Measurements from ENCODE around the gene COPS8. TPM values are rescaled to one million over a fixed set of nuclear protein-coding genes. Genes with fewer than 3 reads are reported as not detected.

COPS8 gene
- total RNA-seq, 2 experiments from 2014 or later, result 39.9 to 43.6 TPM

DNA sequence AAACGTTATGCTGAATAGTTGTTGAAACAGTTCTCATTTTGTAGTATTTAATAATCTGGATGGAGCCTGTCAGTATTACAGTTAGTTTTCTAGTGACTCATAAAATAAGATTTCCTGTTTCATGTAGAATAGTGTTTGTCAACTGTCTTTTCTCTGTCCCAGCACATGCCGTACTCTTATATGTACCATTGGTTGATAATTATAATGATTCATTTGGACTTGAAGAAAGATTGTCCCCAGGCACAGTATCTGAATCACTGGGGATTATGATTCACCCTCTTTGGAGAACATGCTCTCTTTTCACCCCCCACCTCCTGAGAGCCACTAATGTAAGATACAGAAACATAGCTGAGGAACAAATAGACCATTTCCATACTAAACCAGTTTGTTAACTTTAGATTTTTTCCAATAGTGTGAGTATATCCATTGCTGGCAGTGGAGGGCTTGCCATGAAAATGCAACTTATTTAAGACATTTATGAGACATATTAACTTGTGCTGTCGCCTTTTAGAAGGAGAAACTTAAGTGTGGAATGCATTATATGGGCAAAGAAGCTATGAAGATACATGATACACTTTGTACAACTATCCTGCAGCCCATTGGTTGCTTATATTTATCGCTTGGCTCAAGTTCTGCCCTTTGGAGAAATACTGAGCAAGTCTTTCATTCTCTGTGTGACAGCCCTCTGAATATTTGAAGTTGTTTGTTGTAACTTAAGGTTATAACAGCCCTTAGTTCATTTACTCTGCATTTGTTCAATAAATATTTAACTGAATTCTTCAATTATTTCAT is 12.4 kb downstream of the COPS8 start:
- ATAC-seq (no peak), DNase-seq (no peak)
- Mint-ChIP-seq H3K4me1 (no peaks in the 10 kb centered on the region), H3K27me3 (no peaks in the 10 kb centered on the region), H3K36me3 (peaks cover 36% of the 10 kb centered on the region), H3K9me3 (ENCODE audit: low read depth) (no peaks in the 10 kb centered on the region), H3K27ac (no peak overlapping the region), H3K4me3 (no peak overlapping the region)
- CTCF ChIA-PET, result no interaction called here

DNA sequence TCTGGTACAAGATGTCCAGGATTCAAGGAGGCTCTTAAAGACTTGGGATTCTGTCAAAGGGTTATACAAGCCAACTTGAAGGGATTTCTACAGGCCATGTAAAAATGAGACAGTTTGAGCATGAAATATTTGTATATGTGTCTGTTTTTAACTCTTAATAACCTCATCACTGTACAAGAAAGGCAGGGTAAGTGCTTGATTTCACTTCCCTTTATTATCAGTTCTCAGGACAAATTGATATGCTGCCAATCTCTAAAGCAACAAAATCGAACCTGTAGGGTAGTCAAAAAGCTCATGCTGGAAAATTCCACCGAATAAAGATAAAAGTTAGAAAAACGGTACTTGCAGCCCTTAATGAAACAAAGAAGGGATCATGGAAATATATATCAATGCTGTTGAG is 14.1 kb downstream of the COPS8 start:
- ATAC-seq (no peak), DNase-seq (no peak)
- peaks cover 29% of the 10 kb centered on the region for H3K36me3 Mint-ChIP-seq
- no peaks in the 10 kb centered on the region for H3K27me3 Mint-ChIP-seq
- H3K27ac Mint-ChIP-seq, result no peak overlapping the region
- CTCF ChIA-PET, result no interaction called here
- H3K9me3 Mint-ChIP-seq (ENCODE audit: low read depth), result no peaks in the 10 kb centered on the region
- no peak overlapping the region for H3K4me3 Mint-ChIP-seq
- no peaks in the 10 kb centered on the region for H3K4me1 Mint-ChIP-seq

DNA sequence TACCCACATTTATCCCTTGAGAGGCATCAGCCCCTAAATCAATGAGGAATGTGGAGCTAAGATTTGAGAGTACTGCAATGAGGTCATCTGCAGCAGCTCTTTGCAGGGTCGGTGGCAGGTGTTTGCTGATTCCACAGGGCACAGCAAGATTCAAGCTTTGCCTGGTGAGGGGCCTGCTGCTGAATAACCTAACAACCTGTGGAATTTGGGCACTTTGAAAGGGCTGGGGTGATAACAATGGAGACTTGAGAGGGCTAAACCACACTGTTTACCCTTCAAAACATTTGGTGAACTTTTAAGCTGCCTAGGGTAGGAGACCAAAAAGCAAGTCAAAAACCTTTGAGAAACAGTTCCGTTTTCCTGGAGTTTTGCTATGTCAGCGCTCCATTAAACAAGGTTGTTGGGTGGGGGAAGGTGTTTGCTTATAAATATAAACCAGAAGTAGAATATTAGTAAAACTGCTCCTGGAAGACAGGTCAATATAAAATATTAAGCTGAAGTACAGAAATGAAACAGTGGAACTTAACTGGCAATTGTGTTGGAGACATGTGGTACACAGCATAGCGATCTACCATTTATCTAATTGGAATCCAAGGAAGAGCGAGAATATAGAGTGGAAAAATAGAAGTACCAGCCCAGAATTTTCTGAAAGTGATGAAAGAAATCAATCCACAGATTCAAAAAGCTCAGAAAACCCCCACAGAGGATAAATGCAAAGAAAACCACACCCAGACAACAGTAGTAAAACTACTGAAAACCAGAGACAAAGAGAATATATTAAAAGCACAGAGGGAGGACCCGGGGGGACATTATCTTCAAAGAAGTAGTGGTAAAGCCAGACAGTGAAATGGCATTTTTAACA is 15.7 kb downstream of the COPS8 start:
- CTCF ChIA-PET, result no interaction called here
- peaks cover 29% of the 10 kb centered on the region for H3K36me3 Mint-ChIP-seq
- no peak overlapping the region for H3K27ac Mint-ChIP-seq
- no peaks in the 10 kb centered on the region for H3K4me1 Mint-ChIP-seq
- H3K9me3 Mint-ChIP-seq (ENCODE audit: low read depth), result no peaks in the 10 kb centered on the region
- ATAC-seq (no peak), DNase-seq (no peak)
- H3K4me3 Mint-ChIP-seq, result no peak overlapping the region
- no peaks in the 10 kb centered on the region for H3K27me3 Mint-ChIP-seq

DNA sequence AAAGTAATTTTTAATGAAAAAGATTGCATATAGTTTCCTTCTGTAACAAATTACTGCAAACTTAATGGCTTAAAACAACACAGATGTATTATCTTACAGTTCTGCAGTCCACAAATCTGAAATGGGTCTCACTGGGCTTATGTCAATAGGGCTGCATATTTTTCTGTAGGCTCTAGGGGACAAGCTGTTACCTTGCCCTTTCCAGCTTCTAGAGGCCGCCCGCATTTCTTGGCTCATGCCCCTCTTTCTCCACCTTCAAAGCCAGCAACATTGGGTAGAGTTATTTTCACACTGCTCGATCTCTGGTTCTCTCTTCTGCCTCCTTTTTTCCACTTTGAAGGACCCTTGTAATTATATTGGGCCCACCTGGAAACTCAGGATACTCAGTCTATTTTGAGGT is 16.7 kb downstream of the COPS8 start:
- H3K27ac Mint-ChIP-seq, result no peak overlapping the region
- peaks cover 27% of the 10 kb centered on the region for H3K36me3 Mint-ChIP-seq
- H3K27me3 Mint-ChIP-seq, result no peaks in the 10 kb centered on the region
- no peaks in the 10 kb centered on the region for H3K9me3 Mint-ChIP-seq (ENCODE audit: low read depth)
- H3K4me3 Mint-ChIP-seq, result no peak overlapping the region
- ATAC-seq (no peak), DNase-seq (no peak)
- CTCF ChIA-PET, result no interaction called here
- no peaks in the 10 kb centered on the region for H3K4me1 Mint-ChIP-seq

DNA sequence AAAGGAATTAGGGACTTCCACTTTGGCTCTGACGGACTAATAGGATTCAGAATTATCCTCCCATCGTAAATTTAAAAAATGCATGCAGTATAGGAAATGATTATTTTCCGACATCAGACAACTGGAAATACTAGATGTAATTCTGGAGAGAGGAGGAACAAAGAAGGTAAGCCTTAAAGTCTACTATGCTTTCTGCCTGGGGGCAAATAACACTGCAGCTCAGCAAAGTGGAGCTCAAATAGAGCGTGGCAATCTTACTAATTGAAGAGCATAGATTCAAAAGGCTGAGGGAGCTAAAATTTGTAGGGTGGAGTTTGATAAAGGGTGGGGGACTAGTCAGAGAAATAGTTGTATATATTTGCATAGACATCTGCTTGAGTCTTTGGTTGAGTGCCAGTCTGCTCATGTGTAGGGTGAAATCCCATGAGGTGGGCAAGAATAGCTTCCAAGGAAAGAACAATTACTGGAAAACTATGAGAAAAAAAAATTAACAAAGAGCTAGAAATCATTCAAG is 23.8 kb downstream of the COPS8 start:
- peaks cover 2% of the 10 kb centered on the region for H3K36me3 Mint-ChIP-seq
- ATAC-seq (no peak), DNase-seq (no peak)
- no peaks in the 10 kb centered on the region for H3K9me3 Mint-ChIP-seq (ENCODE audit: low read depth)
- H3K27ac Mint-ChIP-seq, result no peak overlapping the region
- H3K4me3 Mint-ChIP-seq, result no peak overlapping the region
- H3K4me1 Mint-ChIP-seq, result no peaks in the 10 kb centered on the region
- peaks cover 2% of the 10 kb centered on the region for H3K27me3 Mint-ChIP-seq
- CTCF ChIA-PET, result interaction anchor here (1.1 kb wide), 1 partner anchor 11 kb away, joined by 3 read pairs; no protein-coding TSS in a partner anchor

DNA sequence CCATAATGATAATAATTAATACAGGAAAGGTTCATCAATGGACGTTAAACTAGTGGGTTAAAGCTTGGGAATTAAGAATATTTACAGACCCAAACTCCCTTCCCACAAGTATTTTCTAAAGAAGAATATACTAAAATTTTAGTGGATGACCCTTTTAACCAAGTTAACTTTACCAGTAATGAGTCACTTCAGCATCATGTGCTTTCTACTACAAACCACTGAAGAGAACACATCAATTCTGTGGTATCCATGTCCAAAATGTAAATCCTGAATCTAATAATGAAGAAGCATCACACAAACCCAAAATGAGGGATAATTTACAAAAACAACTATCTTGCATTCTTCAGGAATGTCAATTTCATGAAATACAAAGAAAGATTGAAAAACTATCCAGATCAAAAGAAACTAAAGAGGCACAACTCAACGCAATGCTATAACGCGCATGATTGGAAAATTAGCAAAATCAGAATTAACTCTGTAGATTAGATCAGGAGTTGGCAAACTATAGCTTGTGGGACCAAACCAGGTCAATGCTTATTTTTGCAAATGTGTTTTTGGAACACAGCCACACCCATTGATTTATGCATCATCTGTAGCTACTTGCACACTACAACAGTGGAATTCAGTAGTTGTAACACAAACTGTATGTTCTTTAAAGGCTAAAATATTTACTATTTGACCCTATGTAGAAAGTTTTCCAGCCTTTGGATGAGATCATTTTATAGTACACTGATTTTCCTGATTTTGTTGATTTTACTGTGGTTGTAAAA is 27.5 kb downstream of the COPS8 start:
- no peak for ATAC-seq
- no peaks in the 10 kb centered on the region for H3K9me3 Mint-ChIP-seq (ENCODE audit: low read depth)
- H3K36me3 Mint-ChIP-seq, result no peaks in the 10 kb centered on the region
- H3K4me3 Mint-ChIP-seq, result no peak overlapping the region
- H3K27ac Mint-ChIP-seq, result no peak overlapping the region
- no peaks in the 10 kb centered on the region for H3K4me1 Mint-ChIP-seq
- peaks cover under 1% of the 10 kb centered on the region for H3K27me3 Mint-ChIP-seq
- DNase-seq, result no peak
- CTCF ChIA-PET, result no interaction called here

DNA sequence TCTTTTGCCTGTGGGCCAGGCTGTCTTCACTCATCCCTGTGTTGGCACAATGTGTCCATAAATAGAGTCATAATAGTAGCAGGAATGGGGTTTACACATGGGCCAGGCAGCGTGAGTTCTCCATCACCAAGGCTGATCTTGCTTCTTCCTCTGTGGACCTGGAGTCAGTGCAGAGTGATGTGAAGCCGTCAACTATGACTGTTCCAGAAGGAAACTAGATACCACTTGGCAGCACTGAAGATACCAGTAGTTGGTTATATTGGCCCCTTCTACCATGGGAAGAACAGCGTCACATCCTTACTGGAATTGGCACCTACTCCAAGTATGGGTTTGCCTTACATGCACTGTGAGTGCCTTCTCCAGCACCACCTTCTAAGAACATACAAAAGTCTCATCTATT is 30.2 kb downstream of the COPS8 start:
- H3K4me3 Mint-ChIP-seq, result no peak overlapping the region
- ATAC-seq (no peak), DNase-seq (no peak)
- no peaks in the 10 kb centered on the region for H3K4me1 Mint-ChIP-seq
- CTCF ChIA-PET, result no interaction called here
- H3K36me3 Mint-ChIP-seq, result no peaks in the 10 kb centered on the region
- H3K9me3 Mint-ChIP-seq (ENCODE audit: low read depth), result no peaks in the 10 kb centered on the region
- no peaks in the 10 kb centered on the region for H3K27me3 Mint-ChIP-seq
- H3K27ac Mint-ChIP-seq, result no peak overlapping the region

DNA sequence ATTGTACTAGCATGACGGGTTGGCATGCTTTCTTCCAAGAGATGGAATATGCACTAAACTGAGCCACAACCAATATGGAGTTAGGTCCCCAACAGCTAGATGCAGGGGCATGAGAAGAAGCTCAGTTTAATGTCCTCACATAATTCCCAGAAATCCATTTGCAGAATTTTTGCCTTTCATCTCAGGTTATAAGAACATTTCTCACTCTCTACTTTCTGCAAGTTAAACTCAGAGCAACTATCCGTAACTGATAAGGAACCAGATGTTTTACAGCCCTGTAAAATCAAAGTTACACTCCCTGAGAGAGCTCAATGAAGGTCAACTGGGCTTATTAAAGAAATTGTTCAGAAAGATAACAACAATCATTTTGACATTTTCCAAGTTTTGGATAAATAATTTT is 30.7 kb downstream of the COPS8 start:
- ATAC-seq (no peak), DNase-seq (no peak)
- Mint-ChIP-seq H3K36me3 (no peaks in the 10 kb centered on the region), H3K9me3 (ENCODE audit: low read depth) (no peaks in the 10 kb centered on the region), H3K27me3 (no peaks in the 10 kb centered on the region), H3K4me1 (no peaks in the 10 kb centered on the region), H3K4me3 (no peak overlapping the region), H3K27ac (no peak overlapping the region)
- CTCF ChIA-PET, result no interaction called here

DNA sequence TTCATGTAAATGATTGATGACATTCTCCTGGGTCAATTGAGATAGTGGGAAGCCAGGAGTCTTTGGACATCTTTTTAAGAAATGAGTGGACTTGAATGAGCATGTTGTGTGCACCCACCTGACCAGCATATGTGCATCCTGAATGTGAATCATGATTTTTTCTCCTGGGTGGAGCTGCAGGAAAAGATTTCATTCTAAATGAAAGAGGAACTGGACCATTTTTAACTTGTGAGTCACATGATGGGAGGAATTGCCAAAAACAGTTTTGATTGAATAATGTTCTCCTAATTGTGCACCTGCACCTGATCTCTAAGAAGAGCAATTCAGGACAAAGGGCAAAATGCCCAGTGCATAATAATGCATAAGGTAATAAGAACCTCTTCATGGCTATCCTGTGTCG is 32.3 kb downstream of the COPS8 start:
- CTCF ChIA-PET, result no interaction called here
- DNase-seq (no peak), ATAC-seq (no peak)
- Mint-ChIP-seq H3K36me3 (no peaks in the 10 kb centered on the region), H3K27me3 (no peaks in the 10 kb centered on the region), H3K27ac (no peak overlapping the region), H3K9me3 (ENCODE audit: low read depth) (no peaks in the 10 kb centered on the region), H3K4me3 (no peak overlapping the region), H3K4me1 (peaks cover 3% of the 10 kb centered on the region)

DNA sequence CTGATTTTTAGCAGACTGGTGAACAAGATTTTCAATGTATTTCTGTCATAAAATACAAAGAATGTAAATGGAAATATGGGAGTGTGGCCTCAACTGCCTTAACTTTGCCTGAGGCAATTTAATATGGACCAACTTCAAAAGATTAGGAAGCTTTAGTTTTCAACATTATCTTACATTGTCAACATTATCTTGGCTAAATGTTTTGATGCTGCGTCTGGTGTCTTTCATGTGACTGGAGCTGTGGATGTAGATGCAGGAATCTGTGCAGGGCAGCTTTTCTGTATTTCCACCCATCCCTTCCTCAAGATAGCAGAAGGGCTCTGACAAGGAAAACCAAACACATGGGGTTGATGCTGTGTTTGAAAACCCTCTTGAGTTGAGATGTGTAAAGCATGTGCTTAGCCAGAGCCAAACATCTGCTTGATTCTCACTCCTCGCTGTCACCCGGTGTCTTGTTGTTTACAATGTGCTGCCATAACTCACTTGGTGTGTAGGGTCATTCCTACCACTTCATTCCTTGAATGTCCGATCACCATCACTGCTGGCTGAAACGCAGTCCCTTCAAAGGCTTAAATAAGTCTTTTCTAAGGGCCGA is 33.0 kb downstream of the COPS8 start:
- no peak for DNase-seq
- ATAC-seq, result no peak
- Mint-ChIP-seq H3K4me3 (no peak overlapping the region), H3K27me3 (no peaks in the 10 kb centered on the region), H3K27ac (no peak overlapping the region), H3K4me1 (peaks cover 3% of the 10 kb centered on the region), H3K36me3 (no peaks in the 10 kb centered on the region), H3K9me3 (ENCODE audit: low read depth) (no peaks in the 10 kb centered on the region)
- CTCF ChIA-PET, result no interaction called here

DNA sequence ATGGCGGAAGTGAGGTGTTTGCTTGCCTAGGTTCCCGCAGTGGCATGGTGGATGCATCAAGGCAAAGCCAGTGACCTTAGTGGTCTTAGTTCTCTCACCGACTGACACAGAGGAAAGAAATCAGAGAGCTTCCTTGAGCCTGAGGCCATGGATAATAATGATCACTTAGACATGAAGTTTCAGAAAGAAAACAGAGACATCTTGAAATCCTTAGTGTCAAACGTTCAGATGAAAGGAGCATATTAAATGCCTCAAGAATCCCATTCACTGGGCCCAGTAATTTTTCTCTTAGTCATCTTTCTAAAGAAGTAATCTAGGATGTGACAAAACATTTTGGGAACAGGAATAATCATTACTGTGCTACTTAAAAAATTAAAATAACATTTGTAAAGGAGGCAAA is 35.2 kb downstream of the COPS8 start:
- peaks cover 3% of the 10 kb centered on the region for H3K4me1 Mint-ChIP-seq
- no peaks in the 10 kb centered on the region for H3K27me3 Mint-ChIP-seq
- H3K27ac Mint-ChIP-seq, result no peak overlapping the region
- CTCF ChIA-PET, result interaction anchor here (1.0 to 2.4 kb wide), 4 partner anchors 11 to 451 kb away, joined by 3 to 13 read pairs (median 8); no protein-coding TSS in a partner anchor
- DNase-seq (no peak), ATAC-seq (no peak)
- no peaks in the 10 kb centered on the region for H3K9me3 Mint-ChIP-seq (ENCODE audit: low read depth)
- H3K4me3 Mint-ChIP-seq, result no peak overlapping the region
- no peaks in the 10 kb centered on the region for H3K36me3 Mint-ChIP-seq

DNA sequence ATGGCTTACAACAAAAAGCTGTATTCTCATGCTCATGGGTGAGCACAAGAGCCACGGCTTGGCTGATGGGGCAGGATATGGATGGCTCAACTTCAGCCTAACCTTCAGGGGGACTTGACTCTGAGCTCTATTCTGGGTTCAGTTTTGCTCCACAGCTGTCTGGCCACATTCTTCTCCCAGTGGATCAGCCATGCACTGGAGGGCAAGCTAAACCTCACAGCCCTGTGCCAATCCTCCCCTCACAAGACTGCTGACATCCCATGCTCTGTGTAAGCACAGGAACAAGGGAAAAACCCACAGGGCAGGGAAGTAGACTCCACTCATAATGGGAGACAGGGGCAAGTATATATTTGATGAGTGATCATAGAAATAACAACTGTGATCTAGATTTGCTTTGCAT is 35.6 kb downstream of the COPS8 start:
- CTCF ChIA-PET, result interaction anchor here (0.8 to 2.4 kb wide), 4 partner anchors 353 to 451 kb away, joined by 3 to 13 read pairs (median 8); no protein-coding TSS in a partner anchor
- Mint-ChIP-seq H3K27ac (no peak overlapping the region), H3K4me1 (peaks cover 3% of the 10 kb centered on the region), H3K27me3 (no peaks in the 10 kb centered on the region), H3K9me3 (ENCODE audit: low read depth) (no peaks in the 10 kb centered on the region), H3K36me3 (no peaks in the 10 kb centered on the region), H3K4me3 (no peak overlapping the region)
- no peak for DNase-seq
- no peak for ATAC-seq

DNA sequence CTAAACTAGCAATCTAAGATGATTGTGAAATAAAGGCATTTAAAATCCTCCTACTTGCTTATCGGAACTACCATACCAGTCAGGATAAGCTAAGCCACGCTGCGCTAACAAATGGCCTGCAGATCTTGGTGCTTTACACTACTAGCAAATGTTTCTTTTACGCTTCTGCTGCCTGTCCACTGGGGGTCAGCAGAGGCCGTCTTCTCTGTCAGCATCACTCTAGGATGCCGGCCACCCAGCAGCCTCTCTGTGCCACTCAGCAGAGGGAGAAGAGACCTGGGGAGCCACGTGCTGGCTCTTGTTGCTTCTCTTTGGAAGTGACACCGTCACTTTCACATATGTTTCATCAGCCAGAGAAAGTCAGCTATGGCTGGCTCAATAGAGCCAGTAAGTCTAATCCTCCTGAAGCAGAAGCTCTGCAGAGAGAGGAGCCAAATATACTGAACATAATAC is 36.6 kb downstream of the COPS8 start:
- Mint-ChIP-seq H3K36me3 (no peaks in the 10 kb centered on the region), H3K27me3 (no peaks in the 10 kb centered on the region), H3K4me1 (peaks cover 3% of the 10 kb centered on the region), H3K9me3 (ENCODE audit: low read depth) (no peaks in the 10 kb centered on the region), H3K27ac (no peak overlapping the region), H3K4me3 (no peak overlapping the region)
- peak; percentile 81 for ATAC-seq
- DNase-seq, result peak; percentile 72
- CTCF ChIA-PET, result interaction anchor here (0.8 to 2.4 kb wide), 8 partner anchors 20 to 509 kb away, joined by 3 to 13 read pairs (median 3); no protein-coding TSS in a partner anchor
